ENCODE measurements around the gene CD2AP. TPM values are rescaled to one million over a fixed set of nuclear protein-coding genes. Genes with fewer than 3 reads are reported as not detected.
A peak's percentile ranks its signal among the peaks of the same experiment; 100 is the strongest.

CD2AP gene
- total RNA-seq, 1 donor from 2014 or later: 68.8 TPM

GRCh38 chr6:47603995-47604394, 126.4 kb downstream of the CD2AP start:
- Histone ChIP-seq H2AFZ (ENCODE audit: low read depth, low read length) (no peak overlapping the region), H3K27me3 (ENCODE audit: insufficient read depth, low read length) (no peaks in the 10 kb centered on the region), H3K9me3 (ENCODE audit: insufficient read depth, low read depth, low read length) (no peaks in the 10 kb centered on the region), H3K4me3 (ENCODE audit: insufficient read depth, low read depth, low read length) (no peak overlapping the region), H3K4me1 (ENCODE audit: insufficient read depth, low read length) (no peaks in the 10 kb centered on the region), H4K20me1 (ENCODE audit: insufficient read depth, low read length) (no peaks in the 10 kb centered on the region), H3K9ac (ENCODE audit: low read length) (no peak overlapping the region), H3K4me2 (ENCODE audit: low read length) (no peak overlapping the region), H3K79me2 (ENCODE audit: insufficient read depth, low read length) (no peaks in the 10 kb centered on the region), H3K27ac (ENCODE audit: low read depth, low read length) (no peak overlapping the region), H3K36me3 (ENCODE audit: insufficient read depth, low read length) (peaks cover 16% of the 10 kb centered on the region)
- DNase-seq (ENCODE audit: low read depth): no peak
- Mint-ChIP-seq H3K36me3 (ENCODE audit: low read depth, unreplicated experiment) (peaks cover 4% of the 10 kb centered on the region), H3K27me3 (ENCODE audit: low read depth, unreplicated experiment) (no peaks in the 10 kb centered on the region), H3K4me1 (ENCODE audit: low read depth, unreplicated experiment) (no peaks in the 10 kb centered on the region), H3K4me3 (ENCODE audit: unreplicated experiment) (no peak overlapping the region), H3K27ac (ENCODE audit: unreplicated experiment) (no peak overlapping the region), H3K9me3 (ENCODE audit: unreplicated experiment) (no peaks in the 10 kb centered on the region)
- TF ChIP-seq CTCF (IDR thresholded peaks at IDR 0.05; ENCODE audit: insufficient read depth, low read depth, low read length) (no peak), EZH2 (IDR thresholded peaks at IDR 0.05; ENCODE audit: insufficient read depth, low read length) (no peak)
- peak; percentile 20 for FAIRE-seq

GRCh38 chr6:47621838-47622449, 144.4 kb downstream of the CD2AP start:
- H3K36me3 Mint-ChIP-seq (ENCODE audit: low read depth, unreplicated experiment): peaks cover 37% of the 10 kb centered on the region
- Histone ChIP-seq H3K9me3 (ENCODE audit: insufficient read depth, low read depth, low read length) (no peaks in the 10 kb centered on the region), H3K79me2 (ENCODE audit: insufficient read depth, low read length) (no peaks in the 10 kb centered on the region), H3K27ac (ENCODE audit: low read depth, low read length) (no peak overlapping the region), H3K27me3 (ENCODE audit: insufficient read depth, low read length) (no peaks in the 10 kb centered on the region), H2AFZ (ENCODE audit: low read depth, low read length) (no peak overlapping the region), H3K4me1 (ENCODE audit: insufficient read depth, low read length) (no peaks in the 10 kb centered on the region), H3K4me2 (ENCODE audit: low read length) (no peak overlapping the region), H4K20me1 (ENCODE audit: insufficient read depth, low read length) (no peaks in the 10 kb centered on the region), H3K36me3 (ENCODE audit: insufficient read depth, low read length) (peaks cover 10% of the 10 kb centered on the region), H3K4me3 (ENCODE audit: insufficient read depth, low read depth, low read length) (no peak overlapping the region), H3K9ac (ENCODE audit: low read length) (no peak overlapping the region)
- H3K27me3 Mint-ChIP-seq (ENCODE audit: low read depth, unreplicated experiment): no peaks in the 10 kb centered on the region
- TF ChIP-seq EZH2 (IDR thresholded peaks at IDR 0.05; ENCODE audit: insufficient read depth, low read length) (no peak), CTCF (IDR thresholded peaks at IDR 0.05; ENCODE audit: insufficient read depth, low read depth, low read length) (no peak)
- no peak for FAIRE-seq
- no peaks in the 10 kb centered on the region for H3K4me1 Mint-ChIP-seq (ENCODE audit: low read depth, unreplicated experiment)
- no peak for DNase-seq (ENCODE audit: low read depth)
- no peaks in the 10 kb centered on the region for H3K9me3 Mint-ChIP-seq (ENCODE audit: unreplicated experiment)
- H3K27ac Mint-ChIP-seq (ENCODE audit: unreplicated experiment): no peak overlapping the region
- H3K4me3 Mint-ChIP-seq (ENCODE audit: unreplicated experiment): no peak overlapping the region

GRCh38 chr6:47626782-47627181, 149.2 kb downstream of the CD2AP start:
- Mint-ChIP-seq H3K9me3 (ENCODE audit: unreplicated experiment) (no peaks in the 10 kb centered on the region), H3K4me3 (ENCODE audit: unreplicated experiment) (no peak overlapping the region), H3K27ac (ENCODE audit: unreplicated experiment) (no peak overlapping the region), H3K27me3 (ENCODE audit: low read depth, unreplicated experiment) (no peaks in the 10 kb centered on the region), H3K36me3 (ENCODE audit: low read depth, unreplicated experiment) (peaks cover 7% of the 10 kb centered on the region), H3K4me1 (ENCODE audit: low read depth, unreplicated experiment) (no peaks in the 10 kb centered on the region)
- Histone ChIP-seq H3K79me2 (ENCODE audit: insufficient read depth, low read length) (no peaks in the 10 kb centered on the region), H4K20me1 (ENCODE audit: insufficient read depth, low read length) (no peaks in the 10 kb centered on the region), H3K4me2 (ENCODE audit: low read length) (no peak overlapping the region), H3K4me1 (ENCODE audit: insufficient read depth, low read length) (no peaks in the 10 kb centered on the region), H2AFZ (ENCODE audit: low read depth, low read length) (no peak overlapping the region), H3K4me3 (ENCODE audit: insufficient read depth, low read depth, low read length) (no peak overlapping the region), H3K27me3 (ENCODE audit: insufficient read depth, low read length) (no peaks in the 10 kb centered on the region), H3K9me3 (ENCODE audit: insufficient read depth, low read depth, low read length) (no peaks in the 10 kb centered on the region), H3K27ac (ENCODE audit: low read depth, low read length) (no peak overlapping the region), H3K36me3 (ENCODE audit: insufficient read depth, low read length) (peaks cover 2% of the 10 kb centered on the region), H3K9ac (ENCODE audit: low read length) (no peak overlapping the region)
- DNase-seq (ENCODE audit: low read depth) (no peak), FAIRE-seq (no peak)
- TF ChIP-seq CTCF (IDR thresholded peaks at IDR 0.05; ENCODE audit: insufficient read depth, low read depth, low read length) (no peak), EZH2 (IDR thresholded peaks at IDR 0.05; ENCODE audit: insufficient read depth, low read length) (no peak)
